Heart right ventricle (tissue), 16 donors: ENCODE data around the gene ADAM10. TPM values are rescaled to one million over a fixed set of nuclear protein-coding genes. Genes with fewer than 3 reads are reported as not detected.
"Not testable (repeated sequence)": the region's sequence is repeated elsewhere in the genome, so short reads cannot be mapped to it uniquely, and the experiment has no call there.

Experiments
- ATAC-seq, 8 donors: fragments of 200-7000 bp; cut with Tn5 transposase; one replicate each; pipeline ENCODE4 v1.9.1; 2020; ENCODE audit warnings: mild to moderate bottlenecking in 8 of 8, moderate library complexity in 8 of 8, moderate number of reproducible peaks in 1 of 8
- DNase-seq, 2 donors: peaks; one replicate each; pipeline ENCODE4 v3.0.0-alpha.2; 2020
- H3K27ac ChIP-seq, 10 donors: fragments of 200-600 bp; sonication (generic) in 2 of 10; one replicate each; pipeline versions ENCODE4 v1.5.0 to v1.8.0; 2020 to 2022; ENCODE audit warnings: mild to moderate bottlenecking in 3 of 10
- H3K27me3 ChIP-seq, 7 donors: fragments of 200-600 bp; one replicate each; pipeline ENCODE4 v1.8.0; 2021 to 2022; ENCODE audit warnings: mild to moderate bottlenecking in 2 of 7
- H3K36me3 ChIP-seq, 9 donors: fragments of 200-600 bp; sonication (generic) in 1 of 9; one replicate each; pipeline versions ENCODE4 v1.5.0 to v1.8.0; 2020 to 2022; ENCODE audit warnings: mild to moderate bottlenecking in 2 of 9
- H3K4me1 ChIP-seq, 9 donors: fragments of 200-600 bp; sonication (generic) in 1 of 9; one replicate each; pipeline versions ENCODE4 v1.5.0 to v1.8.0; 2020 to 2022; ENCODE audit warnings: mild to moderate bottlenecking in 4 of 9
- H3K4me3 ChIP-seq, 10 donors: fragments of 200-600 bp; sonication (generic) in 2 of 10; one replicate each; pipeline versions ENCODE4 v1.5.0 to v1.8.0; 2020 to 2022; ENCODE audit warnings: mild to moderate bottlenecking in 7 of 10, moderate library complexity in 2 of 10
- H3K9me3 ChIP-seq, 11 donors: fragments of 200-600 bp in 10 of 11; sonication (generic) in 2 of 11; one replicate each; pipeline versions ENCODE4 v1.5.0 to v1.8.0; 2013 to 2022; ENCODE audit warnings: mild to moderate bottlenecking in 2 of 11, control low read depth in 1 of 11, moderate library complexity in 1 of 11
- CTCF ChIP-seq, 9 donors: fragments of 200-600 bp; sonication (generic) in 2 of 9; IDR thresholded peaks; one replicate each; pipeline versions ENCODE4 v1.5.0 to v1.8.0; 2021 to 2022; ENCODE audit warnings: antibody characterized with exemption in 9 of 9, mild to moderate bottlenecking in 5 of 9, moderate library complexity in 1 of 9
- WGBS, 2 donors: extraction: QIAGEN DNeasy Blood & Tissue Kit; methylation state at CpG; one replicate each; pipeline ENCODE4 v1.1.7; 2013; ENCODE audit warnings: inconsistent platforms in 1 of 2; 5-methylcytosine and 5-hydroxymethylcytosine counted together
- intact Hi-C, 10 donors: fragments of 100-400 bp; cut with DNase I; formaldehyde crosslinking; loops; one replicate each; pipeline versions ENCODE4 v1.11.1 to v1.14.2; 2022
- polyA plus RNA-seq, 2 donors: library from polyadenylated mRNA; stranded (reverse); fragments of 200-250 nt; gene quantifications; one replicate each; pipeline ENCODE4 v1.2.3, GENCODE V29; 2013
- total RNA-seq, 10 donors: library from RNA; stranded (reverse); fragmentation: NEBNext Ultra II Directional in 3 of 10; extraction: Animal tissue kit (Norgen Biotek cat#: 25700) in 3 of 10; gene quantifications; one replicate each; pipeline versions ENCODE4 v1.2.1 to v1.2.4, GENCODE V29; 2021 to 2023
- donor health status: Arrhythmogenic right ventricular cardiomyopathy.
- donor health status: ischemic (EF 13 %, LVEDD 7.1; RV severe dilation, severe dysfunction).
- donor health status: healthy with polysubstance abuse.
- donor health status: DM: no; HTN: yes; CAD: no.
- donor health status: DM: no; HTN: no; CAD: no.
- donor health status: ischemic (EF 25% LVEDD 6.9; RV normal size, moderate dysfunction).
- donor health status: ischemic (EF 25% LVEDD 5.7; RV mildly dilated, moderate dysfunction).
- donor health status: healthy.
- donor health status: DM: yes; HTN: yes; CAD: no.
- donor health status: Ischemic cardiomyopathy.
- donor health status: ischemic (EF 35%, LVEDD 5.7; RV mildly dilated, moderate dysfunction).
- donor health status: nonischemic (EF 11% LVEDD 7.7; RV severe dilation, severe dysfunction).
- donor health status: DM: yes; HTN: yes; CAD: no.
- donor health status: PGD.
- donor health status: ischemic (EF 29% LVEDD 5.4; RV normal size, mild dysfunction).
- donor health status: nonischemic (EF 23%, LVEDD 6.1; RV moderate dilation, normal function).

The ADAM10 gene
- total and polyA plus RNA-seq, 12 donors = 10.2 to 110 (median 80.1) TPM

DNA sequence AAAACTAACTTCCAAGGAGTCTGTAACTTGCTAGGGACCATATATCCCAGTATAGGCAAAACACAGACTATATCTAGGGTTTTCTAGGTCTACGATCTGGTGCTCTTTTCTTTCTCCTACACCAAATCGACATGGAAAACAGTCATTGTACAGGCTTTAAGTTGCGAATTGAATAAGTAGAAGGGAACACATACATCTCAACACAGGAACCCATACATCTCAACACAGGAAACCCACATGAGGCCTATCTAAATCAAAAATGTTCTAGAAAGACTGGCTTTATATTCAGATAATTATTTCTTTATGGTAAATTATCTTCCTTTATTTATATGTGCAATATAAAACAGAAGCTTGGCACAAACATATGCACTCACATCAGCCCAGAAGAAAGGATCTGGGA lies 126.6 kb downstream of the ADAM10 start:
- whole genome bisulfite sequencing, 2 donors = 95 to 99% methylated on average over 3 of the region's 3 CpGs
- TF ChIP-seq CTCF (IDR thresholded peaks at IDR 0.05) = no peak
- Histone ChIP-seq H3K9me3 (peaks cover 0 to 10% (median 4%) of the 10 kb centered on the region in 11 donors), H3K27ac (no peak overlapping the region), H3K27me3 (no peaks in the 10 kb centered on the region), H3K36me3 (peaks cover 0 to 65% (median 20%) of the 10 kb centered on the region in 9 donors), H3K4me1 (peaks cover 0 to 10% (median 9%) of the 10 kb centered on the region in 9 donors), H3K4me3 (no peak overlapping the region)
- intact Hi-C loops = no loop called here
- DNase-seq = no peak
- no peak for ATAC-seq

DNA sequence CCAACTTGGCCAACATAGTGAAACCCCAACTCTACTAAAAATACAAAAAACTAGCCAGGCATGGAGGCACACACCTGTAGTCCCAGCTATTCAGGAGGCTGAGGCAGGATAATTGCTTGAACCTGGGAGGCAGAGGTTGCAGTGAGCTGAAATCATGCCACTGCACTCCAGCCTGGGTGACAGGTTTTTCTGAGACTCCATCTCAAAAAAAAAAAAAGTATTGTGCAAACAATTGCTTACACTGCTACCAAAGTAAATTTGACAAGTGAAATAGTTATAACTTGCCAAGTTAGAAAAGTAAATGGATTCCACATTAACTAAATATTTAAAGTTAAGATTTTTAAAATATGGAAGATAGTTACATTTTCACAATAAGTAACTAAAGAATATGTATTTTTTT lies 129.2 kb downstream of the ADAM10 start:
- H3K4me3 ChIP-seq = not testable (repeated sequence)

DNA sequence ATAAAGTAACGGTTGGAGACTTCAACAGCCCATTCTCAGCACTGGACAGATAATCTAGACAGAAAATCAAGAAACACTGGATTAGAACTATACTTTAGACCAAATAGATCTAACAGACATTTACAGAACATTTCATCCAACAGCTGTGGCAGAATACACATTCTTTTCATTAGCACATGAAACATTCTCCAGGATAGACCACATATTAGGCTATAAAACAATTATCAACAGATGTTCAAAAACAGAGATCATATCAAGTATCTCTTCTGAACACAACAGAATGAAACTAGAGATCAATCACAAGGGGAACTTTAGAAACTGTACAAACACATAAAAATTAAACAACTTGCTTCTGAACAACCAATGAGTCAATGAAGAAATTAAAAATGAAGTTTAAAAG lies 133.3 kb downstream of the ADAM10 start:
- DNase-seq (no peak), ATAC-seq (no peak)
- Histone ChIP-seq H3K4me1 (no peaks in the 10 kb centered on the region), H3K27ac (no peak overlapping the region), H3K36me3 (peaks cover 0 to 88% (median 21%) of the 10 kb centered on the region in 9 donors), H3K9me3 (peaks cover 0 to 60% (median 19%) of the 10 kb centered on the region in 11 donors), H3K27me3 (no peaks in the 10 kb centered on the region), H3K4me3 (no peak overlapping the region)
- no peak for TF ChIP-seq CTCF (IDR thresholded peaks at IDR 0.05)
- intact Hi-C loops = no loop called here
- WGBS, 2 donors = 94 to 96% methylated on average over 1 of the region's 1 CpG

More for the DNA sequence above, 129.2 kb downstream of the ADAM10 start:
- H3K4me1 ChIP-seq, DNase-seq, H3K27me3 ChIP-seq, ATAC-seq, H3K27ac ChIP-seq, intact Hi-C loops: not testable (repeated sequence)
- Histone ChIP-seq H3K36me3 (peaks cover 0 to 70% (median 9%) of the 10 kb centered on the region in 9 donors), H3K9me3 (peaks cover 0 to 36% (median 10%) of the 10 kb centered on the region in 11 donors)

- ATAC-seq (peak in 1 of 8 donors; percentile 38), DNase-seq (no peak)
- TF ChIP-seq CTCF (IDR thresholded peaks at IDR 0.05) = no peak
- H3K36me3 ChIP-seq = peaks cover 0 to 92% (median 18%) of the 10 kb centered on the region in 9 donors
- intact Hi-C loops = no loop called here
- peaks cover 0 to 11% (median 0%) of the 10 kb centered on the region in 9 donors for H3K4me1 ChIP-seq
- no peak overlapping the region for H3K27ac ChIP-seq
- no peaks in the 10 kb centered on the region for H3K27me3 ChIP-seq
- 95 to 96% methylated on average over 6 of the region's 6 CpGs for WGBS, 2 donors
- H3K4me3 ChIP-seq = no peak overlapping the region
- H3K9me3 ChIP-seq = peaks cover 0 to 41% (median 10%) of the 10 kb centered on the region in 11 donors
These were observed 137.5 kb downstream of the ADAM10 start for GRCh38 chr15:58611731-58612676.
